UCSD-AML1 (cell line): ENCODE measurements around the gene PTGER3.
"Not testable (repeated sequence)": the region's sequence is repeated elsewhere in the genome, so short reads cannot be mapped to it uniquely, and the experiment has no call there.

Experiments used
- DNase-seq: peaks from one replicate; lab custom pipeline; 2025; ENCODE audit not compliant: unreplicated experiment; lab: John Stamatoyannopoulos, UW

Gene PTGER3

GRCh38 chr1:71014178-71014579, 33.4 kb downstream of the PTGER3 start:
- DNase-seq = no peak

GRCh38 chr1:71002709-71003475, 44.7 kb downstream of the PTGER3 start:
- DNase-seq = no peak

- DNase-seq = no peak
Observed at GRCh38 chr1:71001624-71002023, 46.0 kb downstream of the PTGER3 start.

- DNase-seq = no peak
Observed at GRCh38 chr1:70997793-70998192, 49.8 kb downstream of the PTGER3 start.

GRCh38 chr1:70994753-70995268, 52.8 kb downstream of the PTGER3 start:
- DNase-seq = no peak

- DNase-seq = peak; percentile 5
Observed at GRCh38 chr1:70993798-70994197, 53.8 kb downstream of the PTGER3 start.

GRCh38 chr1:70992521-70992920, 55.1 kb downstream of the PTGER3 start:
- no peak for DNase-seq

- no peak for DNase-seq
Observed at GRCh38 chr1:70990469-70991253, 57.0 kb downstream of the PTGER3 start.

- no peak for DNase-seq
Observed at GRCh38 chr1:70987497-70987896, 60.1 kb downstream of the PTGER3 start.

- DNase-seq = not testable (repeated sequence)
Observed at GRCh38 chr1:70985776-70986225, 61.8 kb downstream of the PTGER3 start.

- not testable (repeated sequence) for DNase-seq
Observed at GRCh38 chr1:70985278-70985677, 62.3 kb downstream of the PTGER3 start.

- no peak for DNase-seq
Observed at GRCh38 chr1:70980361-70980760, 67.3 kb downstream of the PTGER3 start.

GRCh38 chr1:70979881-70980280, 67.7 kb downstream of the PTGER3 start:
- no peak for DNase-seq

- DNase-seq = no peak
Observed at GRCh38 chr1:70979313-70979712, 68.3 kb downstream of the PTGER3 start.

GRCh38 chr1:70978623-70979022, 69.0 kb downstream of the PTGER3 start:
- DNase-seq = no peak

GRCh38 chr1:70977575-70977974, 70.0 kb downstream of the PTGER3 start:
- DNase-seq = no peak

- DNase-seq = no peak
Observed at GRCh38 chr1:70977041-70977440, 70.6 kb downstream of the PTGER3 start.

GRCh38 chr1:70973754-70974153, 73.9 kb downstream of the PTGER3 start:
- DNase-seq = no peak

GRCh38 chr1:70970407-70970806, 77.2 kb downstream of the PTGER3 start:
- no peak for DNase-seq

- no peak for DNase-seq
Observed at GRCh38 chr1:70966018-70966638, 81.5 kb downstream of the PTGER3 start.

GRCh38 chr1:70963374-70963773, 84.2 kb downstream of the PTGER3 start:
- no peak for DNase-seq
